NCI-H526 treated with DMSO at 0.1 percent for 48 hours (cell line): ENCODE measurements around the gene NT5C3B.
A peak's percentile ranks its signal among the peaks of the same experiment; 100 is the strongest.
"Not testable (repeated sequence)": the region's sequence is repeated elsewhere in the genome, so short reads cannot be mapped to it uniquely, and the experiment has no call there.

Source experiments
- DNase-seq: peaks from one replicate; lab custom pipeline; 2025; lab: John Stamatoyannopoulos, UW

NT5C3B gene

DNA sequence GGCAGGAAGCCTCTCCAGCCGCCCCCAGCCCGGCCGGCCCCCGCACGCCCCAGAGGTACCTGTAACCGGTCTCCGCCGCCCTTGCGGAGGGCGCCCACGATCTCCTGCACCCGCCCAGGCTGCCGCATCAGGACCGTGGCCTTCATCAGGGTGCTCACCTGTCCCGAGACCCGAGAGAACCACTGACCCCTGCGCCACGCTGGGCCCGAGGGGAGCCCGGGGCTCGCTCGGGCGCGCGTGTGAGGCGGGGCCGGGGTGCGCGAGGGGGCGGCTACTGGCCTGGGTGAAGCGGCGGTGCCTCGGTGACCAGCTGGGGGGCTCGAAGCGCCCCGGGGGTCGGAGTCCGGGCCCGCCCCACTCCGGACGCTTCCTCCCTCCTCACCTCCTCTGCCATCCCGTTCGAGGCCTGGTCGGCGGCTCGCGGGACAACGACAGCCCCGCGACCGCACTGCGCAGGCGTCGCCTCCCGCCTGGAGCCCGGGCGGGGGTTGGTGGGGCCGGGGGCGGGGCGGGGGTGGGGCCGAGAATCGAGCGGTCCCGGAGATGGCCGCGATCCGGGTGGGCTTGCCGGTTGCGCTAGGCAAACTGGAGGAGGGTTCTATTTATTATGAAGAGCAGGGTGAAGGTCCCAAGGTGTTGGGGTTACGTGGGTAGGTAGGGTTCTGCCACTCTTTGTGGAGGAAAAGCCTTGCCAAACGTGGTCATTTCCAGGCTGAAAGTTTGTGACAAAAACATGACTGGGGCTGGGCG is at the start of gene NT5C3B:
Gene NT5C3B (minus strand): TSS at position 433 of the 750 bp plus-strand sequence. CDS start 39 bp downstream, at position 394.
- DNase-seq = no peak

DNA sequence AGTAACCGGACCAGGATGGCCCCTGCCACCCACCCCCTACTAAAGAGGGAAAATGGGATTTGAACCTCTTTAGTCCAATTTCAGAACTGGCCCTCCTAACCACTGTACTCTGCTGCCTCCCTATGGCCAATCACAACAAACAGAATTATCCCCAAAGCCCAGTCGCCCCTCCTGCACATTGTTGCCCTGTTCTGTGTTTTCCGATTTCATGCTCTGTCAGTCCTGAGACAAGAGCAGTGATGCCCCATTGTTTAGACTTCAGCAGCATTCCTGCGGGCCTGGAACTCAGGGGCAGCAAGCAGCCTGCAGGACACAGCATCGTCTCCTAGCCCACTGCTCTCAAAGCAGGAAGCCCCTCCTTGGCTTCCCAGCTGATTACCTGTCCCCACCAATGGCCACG is 49.7 kb upstream of the NT5C3B start:
- DNase-seq = no peak

- DNase-seq = no peak
These were observed 46.7 kb upstream of the NT5C3B start for GRCh38 chr17:41882756-41883155.

DNA sequence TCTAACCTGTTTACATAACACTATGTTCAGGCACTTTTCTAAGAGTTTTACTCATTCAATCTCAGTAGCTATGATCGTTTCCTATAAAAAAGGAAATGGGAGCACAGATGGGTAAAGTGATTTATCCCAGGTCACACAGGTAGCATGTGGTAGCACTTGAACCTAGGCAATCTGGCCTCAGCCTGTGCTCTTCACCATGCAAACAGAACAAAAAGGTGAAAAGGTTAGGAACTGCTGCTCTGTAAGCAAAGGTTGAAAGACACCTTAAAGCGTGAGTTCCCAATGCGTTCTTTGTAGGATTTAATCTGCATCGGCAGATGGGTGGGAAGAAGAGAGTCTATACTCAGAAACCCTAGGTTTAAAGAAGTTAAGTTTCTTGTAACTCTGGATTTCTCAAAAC is 44.1 kb upstream of the NT5C3B start:
- no peak for DNase-seq

DNA sequence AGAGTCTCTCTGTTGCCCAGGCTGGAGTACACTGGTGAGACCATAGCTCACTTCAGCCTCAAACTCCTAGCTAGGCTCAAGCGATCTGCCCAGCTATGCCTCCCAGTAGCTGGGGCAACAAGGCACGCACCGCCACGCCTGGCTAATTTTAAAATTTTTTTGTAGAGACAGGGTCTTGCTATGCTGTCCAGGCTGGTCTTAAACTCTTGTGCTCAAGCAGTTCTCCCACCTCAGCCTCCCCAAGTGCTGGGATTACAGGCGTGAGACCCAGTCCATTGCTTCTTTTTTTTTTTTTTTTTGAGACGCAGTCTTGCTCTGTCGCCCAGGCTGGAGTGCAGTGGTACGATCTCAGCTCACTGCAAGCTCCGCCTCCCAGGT is 38.2 kb upstream of the NT5C3B start:
- DNase-seq = not testable (repeated sequence)

DNA sequence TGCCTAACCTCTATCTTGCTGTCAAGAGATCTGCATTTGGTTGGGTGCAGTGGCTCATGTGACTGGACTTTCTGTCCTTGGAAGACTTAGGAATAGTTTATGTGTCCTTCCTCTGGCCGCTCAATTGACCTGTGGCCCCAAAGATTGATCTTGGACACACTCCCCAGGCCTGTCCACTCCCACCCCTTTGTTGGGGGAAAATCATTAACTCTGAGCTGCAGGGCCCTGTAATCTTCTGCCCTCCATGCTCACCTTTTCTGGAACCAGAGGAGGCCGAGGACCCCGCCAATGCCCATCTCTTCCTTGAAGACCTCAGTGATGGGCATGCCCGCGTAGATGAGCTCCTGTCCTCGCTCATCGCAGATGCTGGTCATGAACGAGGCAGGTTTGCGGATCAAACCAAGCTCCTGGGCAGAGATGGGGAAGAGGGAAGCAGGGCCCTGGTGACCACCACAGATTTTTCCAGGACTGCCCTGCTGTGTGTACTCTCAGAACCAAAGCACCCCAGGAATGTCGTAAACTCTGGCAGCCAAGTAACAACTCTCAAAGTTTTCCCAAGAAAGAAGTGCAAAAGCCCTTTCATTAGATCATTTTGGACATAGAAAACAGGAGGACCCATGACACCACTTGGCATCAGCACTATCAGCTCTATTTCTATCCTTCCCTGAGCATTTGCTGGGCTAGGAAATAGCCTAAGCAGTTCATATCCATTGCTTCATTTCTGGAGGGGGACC is 37.7 kb upstream of the NT5C3B start:
- no peak for DNase-seq

GRCh38 chr17:41871789-41872188 is 35.8 kb upstream of the NT5C3B start:
- no peak for DNase-seq

DNA sequence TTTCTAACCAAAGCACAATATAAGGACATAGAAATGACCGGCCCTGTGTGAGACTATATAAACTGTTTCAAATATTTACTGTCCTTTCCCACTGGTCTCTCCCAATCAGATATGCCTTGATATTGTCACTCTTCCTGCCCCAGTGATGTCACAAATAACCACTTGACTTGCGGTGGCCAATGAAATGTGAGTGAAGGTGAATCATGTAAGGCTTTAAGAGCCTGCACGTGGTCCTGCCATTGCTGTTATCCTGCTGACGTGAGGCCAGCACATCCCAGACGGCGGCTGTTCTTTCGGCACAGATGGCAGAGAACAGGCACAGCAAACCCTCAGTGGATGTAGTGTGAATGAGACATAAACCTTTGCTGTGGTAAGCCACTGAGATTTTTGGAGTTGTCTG is 34.6 kb upstream of the NT5C3B start:
- no peak for DNase-seq

- DNase-seq = no peak
These were observed 34.1 kb upstream of the NT5C3B start for GRCh38 chr17:41870097-41870496.

- no peak for DNase-seq
These were observed 33.4 kb upstream of the NT5C3B start for GRCh38 chr17:41869426-41869825.

GRCh38 chr17:41868568-41868967 is 32.5 kb upstream of the NT5C3B start:
- DNase-seq = no peak

- no peak for DNase-seq
These were observed 29.5 kb upstream of the NT5C3B start for GRCh38 chr17:41865596-41865893.

- peak; percentile 73 for DNase-seq
These were observed 29.0 kb upstream of the NT5C3B start, which contains the start of gene KLHL11 for GRCh38 chr17:41864836-41865595. Gene KLHL11, minus strand, starts transcription at chr17:41865423. Its CDS starts 53 bp downstream, at chr17:41865370.

- DNase-seq = no peak
These were observed 28.4 kb upstream of the NT5C3B start for GRCh38 chr17:41864498-41864835.

DNA sequence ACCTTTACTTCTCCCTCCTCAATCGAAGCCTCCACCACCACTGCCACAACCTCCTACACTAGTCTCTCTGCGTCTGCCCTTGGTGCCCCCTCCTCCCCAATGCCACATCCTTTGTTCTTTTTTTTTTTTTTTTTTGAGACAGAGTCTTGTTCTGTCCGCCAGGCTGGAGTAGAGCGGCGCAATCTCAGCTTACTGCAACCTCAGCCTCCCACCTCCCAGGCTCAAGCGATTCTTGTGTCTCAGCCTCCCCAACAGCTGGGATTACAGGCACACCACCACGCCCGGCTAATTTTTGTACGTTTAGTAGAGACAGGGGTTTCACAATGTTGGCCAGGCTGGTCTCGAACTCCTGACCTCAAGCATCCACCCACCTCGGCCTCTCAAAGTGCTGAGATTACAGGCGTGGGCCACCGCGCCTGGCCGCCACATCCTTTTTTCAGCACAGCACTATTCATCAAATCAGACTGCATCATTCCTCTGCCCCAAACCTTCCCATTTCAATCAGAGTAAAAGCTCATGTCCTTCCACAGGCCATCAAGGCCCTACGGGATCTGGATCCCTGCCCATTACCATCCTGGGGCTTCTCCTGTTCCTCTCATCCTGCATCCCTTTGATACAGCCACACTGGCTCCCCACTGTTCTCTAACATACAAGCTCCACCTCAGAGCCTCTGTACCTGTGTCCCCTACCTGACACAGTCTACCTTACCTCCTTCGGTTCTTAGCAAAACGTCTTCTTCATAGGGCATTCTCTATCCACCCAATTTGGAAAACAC is 27.2 kb upstream of the NT5C3B start:
- DNase-seq = no peak

GRCh38 chr17:41860254-41860931 is 24.4 kb upstream of the NT5C3B start:
- no peak for DNase-seq

DNA sequence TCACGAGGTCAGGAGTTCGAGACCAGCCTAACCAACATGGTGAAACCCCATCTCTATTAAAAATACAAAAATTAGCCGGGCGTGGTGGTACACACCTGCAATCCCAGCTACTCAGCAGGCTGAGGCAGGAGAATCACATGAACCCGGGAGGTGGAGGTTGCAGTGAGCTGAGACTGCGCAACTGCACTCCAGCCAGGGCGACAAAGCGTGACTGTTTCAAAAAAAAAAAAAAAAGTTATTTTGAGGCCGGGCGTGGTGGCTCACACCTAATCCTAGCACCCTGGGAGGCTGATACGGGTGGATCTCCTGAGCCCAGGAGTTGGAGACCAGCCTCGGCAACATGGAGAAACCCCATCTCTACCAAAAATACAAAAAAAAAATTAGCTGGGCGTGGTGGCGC is 15.3 kb upstream of the NT5C3B start:
- not testable (repeated sequence) for DNase-seq

- DNase-seq = no peak
These were observed 13.4 kb upstream of the NT5C3B start for GRCh38 chr17:41849251-41849990.

- DNase-seq = no peak
These were observed 12.8 kb upstream of the NT5C3B start for GRCh38 chr17:41848788-41849187.

- DNase-seq = no peak
These were observed 8.9 kb upstream of the NT5C3B start for GRCh38 chr17:41844971-41845370.

DNA sequence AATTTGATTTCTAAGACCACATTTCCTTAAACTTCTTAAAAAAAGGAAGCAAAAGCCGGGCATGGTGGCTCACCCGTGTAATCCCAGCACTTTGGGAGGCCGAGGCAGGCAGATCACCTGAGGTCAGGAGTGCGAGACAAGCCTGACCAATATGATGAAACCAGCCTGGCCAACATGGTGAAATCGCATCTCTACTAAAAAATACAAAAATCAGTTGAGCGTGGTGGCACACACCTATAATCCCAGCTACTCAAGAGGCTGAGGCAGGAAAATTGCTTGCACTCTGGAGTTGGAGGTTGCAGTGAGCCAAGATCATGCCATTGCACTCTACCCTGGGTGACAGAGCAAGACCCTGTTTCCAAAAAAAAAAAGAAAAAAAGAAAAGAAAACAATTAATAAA is 4.7 kb upstream of the NT5C3B start:
- DNase-seq = not testable (repeated sequence)
